ES-I3 (cell line): Measurements from ENCODE around the gene PPP4R1.

Source experiments
- H3K36me3 ChIP-seq: 2 replicates; pipeline ENCODE4 v1.6.1; 2013; ENCODE audit warnings: mild to moderate bottlenecking, low read length, control low read depth, moderate library complexity; ENCODE audit not compliant: insufficient read depth
- H3K4me1 ChIP-seq: 2 replicates; pipeline ENCODE4 v1.6.1; 2013; ENCODE audit warnings: mild to moderate bottlenecking, control low read depth, low read length; ENCODE audit not compliant: insufficient read depth
- H3K9ac ChIP-seq: 2 replicates; pipeline ENCODE4 v1.6.1; 2013; ENCODE audit warnings: low read depth, mild to moderate bottlenecking, low read length, moderate library complexity
- H3K9me3 ChIP-seq: 2 replicates; pipeline ENCODE4 v1.6.1; 2013; ENCODE audit warnings: mild to moderate bottlenecking, low read length, moderate library complexity; ENCODE audit not compliant: control insufficient read depth, insufficient read depth

Gene PPP4R1

DNA sequence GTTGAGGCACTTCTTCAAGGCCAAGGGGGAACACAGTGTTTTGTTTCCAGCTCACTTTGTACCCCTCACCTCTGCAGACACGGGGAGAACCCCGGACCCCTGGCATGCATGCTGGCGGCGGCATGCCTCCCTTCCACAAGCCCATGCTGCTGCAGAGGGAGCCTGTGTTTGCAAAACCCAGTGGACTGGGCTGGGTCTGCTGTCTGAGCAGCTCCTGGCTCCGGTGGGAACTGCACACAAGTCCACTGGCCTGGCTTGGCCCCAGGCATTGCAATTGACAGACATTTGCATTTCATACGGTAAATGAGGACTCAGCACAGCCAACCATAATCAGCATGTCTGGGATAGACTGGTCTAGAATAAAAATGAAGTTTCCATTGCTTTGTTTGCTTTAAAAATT is 76.7 kb downstream of the PPP4R1 start:
- H3K9me3 ChIP-seq: no peaks in the 10 kb centered on the region
- no peaks in the 10 kb centered on the region; the same call in none of the 2 replicates for H3K36me3 ChIP-seq
- H3K9ac ChIP-seq: no peak overlapping the region
- H3K4me1 ChIP-seq: no peaks in the 10 kb centered on the region

DNA sequence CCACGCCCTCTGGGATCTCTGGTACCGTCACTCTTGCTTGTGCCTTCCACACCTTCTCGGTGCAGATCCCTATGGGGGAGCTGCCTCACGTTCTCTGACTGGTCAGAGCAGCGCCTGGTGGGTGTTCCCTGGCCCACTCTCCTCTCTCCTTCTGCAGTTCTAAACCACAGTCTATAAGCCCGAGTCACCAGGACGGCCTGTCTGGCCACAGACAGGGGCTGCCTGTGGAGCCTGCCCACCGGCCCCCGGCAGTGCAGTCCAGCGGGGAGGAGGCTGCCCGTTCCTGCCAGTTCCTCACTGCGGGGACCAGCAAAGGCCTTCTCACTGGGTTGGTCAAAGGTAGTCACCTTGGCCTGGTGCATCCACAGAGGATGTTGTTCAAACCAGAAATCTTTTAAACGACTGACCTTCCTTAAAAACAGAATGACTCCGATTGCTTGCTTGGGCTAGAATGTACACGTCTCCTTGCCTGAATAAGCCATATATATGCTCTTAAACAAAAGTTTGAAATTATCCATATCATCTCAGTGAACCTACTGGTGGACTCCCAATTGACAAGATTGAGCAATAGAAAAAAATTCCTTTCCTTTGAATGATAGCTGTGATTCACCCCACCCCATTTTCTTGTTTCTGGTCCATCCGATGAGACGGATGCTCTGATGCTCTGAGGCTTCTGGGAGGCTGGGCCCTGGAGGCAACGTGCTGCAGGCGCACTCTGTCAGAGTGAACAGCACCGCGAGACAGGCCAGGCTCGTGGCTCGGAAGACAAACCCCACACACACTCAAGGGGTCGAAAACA is 77.8 kb downstream of the PPP4R1 start:
- Histone ChIP-seq H3K9ac (no peak overlapping the region), H3K9me3 (no peaks in the 10 kb centered on the region), H3K4me1 (no peaks in the 10 kb centered on the region), H3K36me3 (no peaks in the 10 kb centered on the region; the same call in none of the 2 replicates)

DNA sequence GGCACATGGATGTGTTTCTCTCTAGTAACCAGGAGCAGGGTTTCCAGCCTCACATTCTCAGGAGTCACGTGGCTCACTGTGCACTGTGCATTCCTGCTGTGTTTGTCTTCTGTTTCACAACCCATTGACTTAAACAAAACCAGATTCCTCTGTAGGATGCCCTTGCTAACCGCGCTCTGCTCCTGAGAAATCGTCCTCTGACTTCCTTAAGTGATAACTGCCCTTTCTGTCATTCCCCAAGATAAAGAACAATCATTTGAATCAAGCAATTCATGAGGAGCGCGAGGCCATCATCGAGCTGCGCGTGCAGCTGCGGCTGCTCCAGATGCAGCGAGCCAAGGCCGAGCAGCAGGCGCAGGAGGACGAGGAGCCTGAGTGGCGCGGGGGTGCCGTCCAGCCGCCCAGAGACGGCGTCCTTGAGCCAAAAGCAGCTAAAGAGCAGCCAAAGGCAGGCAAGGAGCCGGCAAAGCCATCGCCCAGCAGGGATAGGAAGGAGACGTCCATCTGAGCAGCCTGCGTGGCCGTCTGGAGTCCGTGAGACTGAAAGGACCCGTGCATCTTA is 78.8 kb downstream of the PPP4R1 start:
- Histone ChIP-seq H3K9me3 (no peaks in the 10 kb centered on the region), H3K9ac (no peak overlapping the region), H3K36me3 (no peaks in the 10 kb centered on the region; the same call in none of the 2 replicates), H3K4me1 (no peaks in the 10 kb centered on the region)

DNA sequence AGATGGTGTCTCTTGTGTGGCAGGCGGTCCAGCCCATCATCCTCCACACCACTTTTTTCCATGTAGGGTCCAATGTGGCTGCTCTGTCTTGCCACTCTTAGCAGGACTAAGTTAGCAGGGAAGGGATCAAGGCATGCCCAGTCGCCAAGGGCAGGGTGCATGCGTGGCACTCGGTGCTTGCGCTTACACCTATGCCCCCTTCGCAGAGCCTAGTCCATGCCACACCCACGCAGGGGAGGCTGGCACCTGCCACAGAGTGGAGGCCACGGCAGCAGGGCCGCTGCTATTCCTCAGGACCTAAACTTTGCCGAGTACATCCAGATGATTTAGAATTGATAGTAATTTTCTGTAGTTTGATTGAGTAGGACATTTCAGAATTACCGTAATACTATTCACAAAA is 79.5 kb downstream of the PPP4R1 start:
- Histone ChIP-seq H3K36me3 (no peaks in the 10 kb centered on the region; the same call in none of the 2 replicates), H3K9ac (no peak overlapping the region), H3K9me3 (no peaks in the 10 kb centered on the region), H3K4me1 (no peaks in the 10 kb centered on the region)

DNA sequence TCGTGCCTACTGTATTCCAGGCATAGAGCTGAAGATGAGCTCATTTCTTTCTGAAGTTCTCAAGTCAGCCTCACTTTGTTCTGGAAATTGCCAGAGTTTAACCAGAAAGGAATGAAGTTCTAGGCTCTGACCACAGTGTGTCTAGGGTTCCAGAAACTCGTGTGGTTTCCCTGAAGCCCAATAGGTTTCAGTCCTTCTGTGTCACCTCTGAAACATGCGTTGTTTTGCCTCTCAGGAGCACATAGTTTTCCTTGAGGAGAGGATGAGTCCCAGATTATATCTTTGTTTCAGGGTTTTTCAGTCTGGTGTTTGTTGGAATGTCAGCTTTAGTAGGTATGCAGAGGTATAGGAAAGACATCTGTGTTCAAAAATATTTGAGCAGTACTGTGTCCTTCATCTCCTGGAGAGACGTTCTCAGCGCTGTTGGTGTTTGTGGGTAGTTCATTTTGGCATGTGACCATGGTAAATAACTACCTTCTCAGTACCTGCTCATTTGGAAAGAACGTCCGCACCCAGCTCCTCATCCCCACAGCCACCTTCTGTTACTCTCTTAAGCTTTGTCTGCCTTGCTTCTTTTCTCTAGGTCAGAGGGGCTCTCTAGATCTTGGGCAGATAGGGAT is 82.5 kb downstream of the PPP4R1 start:
- Histone ChIP-seq H3K9me3 (peaks cover 10% of the 10 kb centered on the region), H3K9ac (no peak overlapping the region), H3K36me3 (peaks cover 6% of the 10 kb centered on the region), H3K4me1 (no peaks in the 10 kb centered on the region)

DNA sequence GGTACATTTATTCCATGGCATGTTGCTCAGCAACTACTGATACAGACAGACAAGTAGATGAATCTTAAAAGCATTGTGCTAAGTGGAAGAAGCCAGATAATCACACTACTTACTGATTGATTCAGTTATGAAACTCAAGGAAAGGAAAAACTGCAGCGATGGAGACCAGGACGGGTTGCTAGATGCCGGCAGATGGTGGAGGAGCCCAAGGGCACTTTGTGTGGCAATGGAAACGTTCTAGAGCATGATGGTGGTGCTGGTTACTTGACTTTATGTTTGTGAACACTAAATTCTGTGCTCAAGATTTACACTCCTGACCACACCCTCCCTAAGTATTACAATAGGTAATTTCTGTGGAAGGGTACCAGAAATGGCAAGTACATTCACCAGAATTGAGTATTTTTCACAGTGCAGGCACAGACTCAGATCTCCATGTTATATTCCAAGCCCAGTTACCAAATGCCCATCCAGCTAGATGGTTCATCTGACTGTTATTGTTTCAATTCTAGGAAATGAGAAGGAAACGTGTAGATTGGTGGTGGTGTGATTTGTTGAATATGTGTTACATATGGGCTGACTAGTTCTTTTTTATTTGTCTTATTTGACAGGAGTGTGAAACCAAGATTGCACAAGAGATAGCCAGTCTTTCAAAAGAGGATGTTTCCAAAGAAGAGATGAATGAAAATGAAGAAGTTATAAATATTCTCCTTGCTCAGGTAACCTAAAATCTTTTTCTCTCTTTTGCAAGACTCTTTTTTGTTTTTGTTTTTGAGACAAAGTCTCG is 83.9 kb downstream of the PPP4R1 start:
- H3K9ac ChIP-seq: no peak overlapping the region
- H3K9me3 ChIP-seq: peaks cover 12% of the 10 kb centered on the region
- H3K4me1 ChIP-seq: no peaks in the 10 kb centered on the region
- peaks cover 6% of the 10 kb centered on the region for H3K36me3 ChIP-seq

DNA sequence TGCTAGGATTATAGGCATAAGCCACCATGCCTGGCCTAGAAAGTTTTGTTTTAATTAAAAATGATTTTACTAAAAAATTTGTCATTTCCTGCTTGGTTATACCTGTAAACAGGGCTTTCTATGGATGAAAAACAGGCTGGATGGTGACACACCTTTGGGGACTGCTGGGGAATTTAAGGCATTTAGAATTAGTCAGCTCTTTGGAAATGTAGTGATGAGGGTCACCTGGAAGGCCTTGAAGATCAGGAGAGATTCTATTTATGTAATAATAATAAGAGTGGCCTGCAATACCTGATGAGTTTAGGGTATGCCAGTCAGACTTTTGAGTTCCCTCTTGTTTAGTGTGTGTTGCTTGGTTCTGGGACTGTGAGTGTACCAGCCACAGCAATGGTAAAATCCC is 87.9 kb downstream of the PPP4R1 start:
- H3K9ac ChIP-seq: no peak overlapping the region

DNA sequence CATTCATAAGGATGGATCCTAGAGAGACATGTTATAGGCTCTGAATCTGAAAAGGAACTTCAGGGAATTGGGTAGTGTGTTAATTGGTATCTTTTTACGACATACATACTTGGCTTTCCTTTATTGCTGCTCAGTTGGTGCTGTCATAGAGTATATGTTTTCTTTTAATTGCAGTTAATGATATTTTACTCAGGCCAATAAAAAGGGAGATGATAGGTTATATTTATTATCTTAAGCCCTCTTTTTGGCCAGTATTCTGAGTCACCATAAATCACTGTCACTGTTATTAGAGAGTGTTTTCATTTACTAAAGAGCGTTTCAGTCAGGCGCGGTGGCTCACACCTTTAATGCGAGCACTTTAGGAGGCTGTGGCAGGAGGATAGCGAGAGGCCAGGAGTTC is 91.4 kb downstream of the PPP4R1 start:
- H3K36me3 ChIP-seq: peaks cover 15% of the 10 kb centered on the region
- H3K9ac ChIP-seq: no peak overlapping the region
- H3K4me1 ChIP-seq: no peaks in the 10 kb centered on the region
- H3K9me3 ChIP-seq: peaks cover 9% of the 10 kb centered on the region; the same call in 1 of the 2 replicates

More for the DNA sequence above, 87.9 kb downstream of the PPP4R1 start:
- H3K4me1 ChIP-seq: no peaks in the 10 kb centered on the region
- H3K36me3 ChIP-seq: peaks cover 18% of the 10 kb centered on the region
- H3K9me3 ChIP-seq: peaks cover 12% of the 10 kb centered on the region

DNA sequence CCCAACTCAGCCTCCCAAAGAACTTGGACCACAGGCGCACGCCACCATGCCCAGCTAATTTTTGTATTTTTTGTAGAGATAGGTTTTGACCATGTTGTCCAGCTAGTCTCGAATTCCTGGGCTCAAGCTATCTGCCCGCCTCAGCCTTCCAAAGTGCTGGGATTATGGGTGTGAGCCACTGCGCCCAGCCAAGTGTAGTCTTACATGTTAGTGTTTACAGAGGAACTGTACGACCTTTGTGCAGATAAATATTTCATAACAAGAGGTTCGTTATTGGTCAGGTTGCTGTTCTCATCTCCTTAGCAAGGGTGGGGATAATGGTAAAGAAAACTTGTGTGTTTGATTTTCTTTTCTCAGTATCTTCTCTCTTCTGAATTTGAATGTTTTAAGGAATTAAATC is 92.6 kb downstream of the PPP4R1 start:
- Histone ChIP-seq H3K9ac (no peak overlapping the region), H3K9me3 (peaks cover under 1% of the 10 kb centered on the region; the same call in 1 of the 2 replicates), H3K36me3 (peaks cover 20% of the 10 kb centered on the region), H3K4me1 (no peaks in the 10 kb centered on the region)

DNA sequence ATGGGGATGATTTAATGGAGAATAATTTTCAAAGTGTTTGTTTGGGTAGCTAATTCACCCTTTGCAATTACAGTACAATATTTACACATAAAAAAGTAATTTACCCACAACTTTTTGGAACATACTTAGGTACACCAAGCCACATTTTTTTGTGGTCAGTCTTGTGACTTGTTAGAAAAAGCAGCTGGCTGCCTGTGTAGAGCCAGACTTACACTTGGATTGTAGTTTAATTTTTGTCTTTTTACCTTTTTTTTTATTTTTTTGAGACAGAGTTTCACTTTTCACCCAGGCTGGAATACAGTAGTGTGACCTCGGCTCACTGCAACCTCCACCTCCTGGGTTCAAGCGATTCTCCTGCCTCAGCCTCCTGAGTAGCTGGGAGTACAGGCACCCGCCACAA is 93.7 kb downstream of the PPP4R1 start:
- Histone ChIP-seq H3K36me3 (peaks cover 20% of the 10 kb centered on the region), H3K4me1 (no peaks in the 10 kb centered on the region), H3K9ac (no peak overlapping the region), H3K9me3 (no peaks in the 10 kb centered on the region)

DNA sequence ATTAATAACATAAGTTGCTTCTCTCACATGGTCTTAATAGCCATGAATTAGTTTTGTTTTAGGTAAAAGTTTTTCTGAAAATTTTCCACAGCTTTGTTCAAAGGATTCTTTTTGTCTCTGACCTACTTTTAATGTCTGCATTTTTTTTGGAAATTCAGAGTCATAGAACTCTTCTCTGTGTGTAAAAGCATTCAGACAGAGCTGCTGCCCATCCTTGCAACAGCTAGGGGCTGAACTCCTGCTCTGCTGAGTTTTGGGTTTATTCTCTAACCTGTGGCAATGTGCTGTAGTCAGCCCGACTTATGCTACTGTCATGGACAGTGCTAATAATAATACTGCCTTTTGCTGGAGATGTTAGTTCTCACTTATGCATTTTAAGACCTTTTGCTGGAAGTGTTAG is 95.0 kb downstream of the PPP4R1 start:
- Histone ChIP-seq H3K4me1 (no peaks in the 10 kb centered on the region), H3K9me3 (no peaks in the 10 kb centered on the region), H3K9ac (no peak overlapping the region), H3K36me3 (peaks cover 15% of the 10 kb centered on the region)

DNA sequence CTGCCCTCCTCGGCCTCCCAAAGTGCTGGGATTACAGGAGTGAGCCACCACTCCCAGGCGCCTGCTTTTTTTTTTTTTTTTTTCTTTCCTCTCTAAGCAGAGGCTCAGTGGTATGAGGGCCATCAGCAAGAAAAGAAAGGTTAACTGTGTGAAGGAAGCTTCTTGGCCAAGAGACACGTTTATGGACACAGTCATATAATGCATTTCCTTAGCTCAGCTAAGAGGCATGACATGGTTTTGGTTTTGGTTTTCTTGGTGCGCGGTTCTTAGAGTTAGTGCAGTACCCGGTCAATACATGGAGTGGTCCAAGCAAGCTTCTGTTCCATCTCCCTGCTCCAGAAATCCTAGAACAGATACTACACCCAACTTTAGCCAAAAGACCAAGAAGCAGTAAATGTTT is 96.5 kb downstream of the PPP4R1 start:
- no peaks in the 10 kb centered on the region for H3K9me3 ChIP-seq
- H3K36me3 ChIP-seq: peaks cover 9% of the 10 kb centered on the region
- no peaks in the 10 kb centered on the region for H3K4me1 ChIP-seq
- H3K9ac ChIP-seq: no peak overlapping the region

DNA sequence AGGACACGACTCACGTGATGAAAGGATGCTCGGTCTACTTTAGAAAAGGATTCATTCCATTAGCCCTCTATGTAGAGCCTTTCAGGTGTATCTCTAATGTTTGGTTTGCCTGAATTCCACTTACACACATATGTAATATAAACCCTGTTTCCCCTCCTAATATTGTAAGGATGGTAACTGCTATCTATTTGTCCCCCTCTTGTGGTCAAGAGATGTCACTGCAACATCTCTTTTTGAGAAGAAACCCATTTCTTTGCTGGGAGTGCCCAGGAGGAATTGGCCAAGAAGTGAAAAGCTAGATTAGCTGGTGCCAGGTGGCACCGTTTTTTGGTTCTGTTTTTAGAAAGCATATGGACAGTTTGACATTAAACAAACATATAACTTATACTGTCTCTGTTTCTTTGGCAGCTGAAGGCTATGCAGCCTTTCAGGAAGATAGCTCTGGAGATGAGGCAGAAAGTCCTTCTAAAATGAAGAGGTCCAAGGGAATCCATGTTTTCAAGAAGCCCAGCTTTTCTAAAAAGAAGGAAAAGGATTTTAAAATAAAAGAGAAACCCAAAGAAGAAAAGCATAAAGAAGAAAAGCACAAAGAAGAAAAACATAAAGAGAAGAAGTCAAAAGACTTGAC is 97.8 kb downstream of the PPP4R1 start:
- H3K9ac ChIP-seq: no peak overlapping the region
- H3K4me1 ChIP-seq: no peaks in the 10 kb centered on the region
- no peaks in the 10 kb centered on the region for H3K9me3 ChIP-seq
- peaks cover 9% of the 10 kb centered on the region for H3K36me3 ChIP-seq

DNA sequence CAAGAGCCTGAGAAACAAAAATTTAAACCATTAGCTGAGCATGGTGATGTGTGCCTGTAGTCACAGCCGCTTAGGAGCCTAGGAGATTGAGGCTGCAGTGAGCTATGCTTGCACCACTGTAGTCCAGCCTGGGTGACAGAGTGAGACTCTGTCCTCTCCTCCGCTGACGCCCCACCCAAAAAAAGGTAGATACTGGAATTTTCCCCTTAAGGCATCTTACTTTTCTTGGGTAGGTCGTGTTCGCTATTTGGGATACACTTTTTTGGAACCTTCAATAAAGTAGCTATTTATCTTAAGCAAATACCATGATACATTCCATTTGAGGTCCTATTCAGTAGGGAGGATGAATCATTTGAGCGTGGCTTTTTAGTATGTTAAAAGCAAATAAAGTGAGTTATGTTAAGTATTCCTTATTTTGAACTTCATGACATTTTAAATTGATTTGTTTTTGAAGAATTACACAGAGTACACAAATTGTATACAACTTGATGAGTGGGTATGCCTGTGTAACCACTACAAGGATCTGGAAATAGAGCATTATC is 100.3 kb downstream of the PPP4R1 start:
- H3K36me3 ChIP-seq: peaks cover 9% of the 10 kb centered on the region
- H3K4me1 ChIP-seq: no peaks in the 10 kb centered on the region
- H3K9me3 ChIP-seq: no peaks in the 10 kb centered on the region
- H3K9ac ChIP-seq: no peak overlapping the region
